Fibroblast of skin of right biceps (primary cell): Measurements from ENCODE around the gene BTN2A1.
"Not testable (repeated sequence)": the region's sequence is repeated elsewhere in the genome, so short reads cannot be mapped to it uniquely, and the experiment has no call there.

Experiments used
- DNase-seq: peaks from one replicate; pipeline ENCODE4 v3.0.0-alpha.2; 2013

Gene BTN2A1

DNA sequence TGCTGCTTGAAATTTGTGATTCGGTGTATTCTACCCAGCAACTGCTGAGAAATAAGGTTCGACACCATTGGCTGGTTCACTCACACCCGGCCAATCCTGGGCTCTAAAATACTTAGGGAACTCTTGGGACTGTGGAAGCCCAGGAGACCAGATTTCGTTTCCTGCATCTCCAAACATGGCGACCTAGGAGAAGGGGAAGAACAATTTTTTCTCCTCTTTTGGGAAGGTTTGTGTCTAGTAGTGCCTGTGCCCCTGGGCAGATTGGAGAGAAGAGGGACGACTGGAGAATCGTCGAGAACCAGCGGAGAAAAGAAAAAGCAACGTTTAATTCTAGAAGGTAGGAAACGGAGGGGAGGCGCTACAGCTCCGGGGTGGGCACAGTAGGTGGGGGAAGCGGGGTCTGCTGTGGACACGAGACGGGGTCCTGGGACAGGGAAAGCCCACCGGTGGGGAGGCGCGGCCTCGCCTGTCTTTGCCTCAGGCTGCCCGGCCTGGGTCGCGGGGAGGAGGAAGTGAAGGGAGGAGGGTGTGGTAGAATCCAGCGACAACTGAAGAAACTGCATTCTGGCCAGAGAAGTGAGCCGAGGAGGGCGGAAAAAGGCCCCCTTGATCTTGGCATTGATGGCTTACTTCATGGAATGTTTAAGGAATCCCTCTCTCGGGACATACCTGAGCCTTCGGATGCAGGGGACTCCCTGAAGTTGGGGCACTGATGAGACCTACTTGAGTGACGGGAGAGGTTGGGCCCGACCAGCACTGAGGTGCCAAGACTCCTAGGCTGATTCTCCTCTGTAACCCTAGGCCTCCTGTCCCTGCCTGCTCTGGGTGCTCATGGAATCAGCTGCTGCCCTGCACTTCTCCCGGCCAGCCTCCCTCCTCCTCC lies at the start of gene BTN2A1:
Gene BTN2A1, plus strand, starts transcription at position 150 of the 883 bp plus-strand sequence. Its CDS starts 682 bp downstream, at position 832.
- peak; percentile 93 for DNase-seq

DNA sequence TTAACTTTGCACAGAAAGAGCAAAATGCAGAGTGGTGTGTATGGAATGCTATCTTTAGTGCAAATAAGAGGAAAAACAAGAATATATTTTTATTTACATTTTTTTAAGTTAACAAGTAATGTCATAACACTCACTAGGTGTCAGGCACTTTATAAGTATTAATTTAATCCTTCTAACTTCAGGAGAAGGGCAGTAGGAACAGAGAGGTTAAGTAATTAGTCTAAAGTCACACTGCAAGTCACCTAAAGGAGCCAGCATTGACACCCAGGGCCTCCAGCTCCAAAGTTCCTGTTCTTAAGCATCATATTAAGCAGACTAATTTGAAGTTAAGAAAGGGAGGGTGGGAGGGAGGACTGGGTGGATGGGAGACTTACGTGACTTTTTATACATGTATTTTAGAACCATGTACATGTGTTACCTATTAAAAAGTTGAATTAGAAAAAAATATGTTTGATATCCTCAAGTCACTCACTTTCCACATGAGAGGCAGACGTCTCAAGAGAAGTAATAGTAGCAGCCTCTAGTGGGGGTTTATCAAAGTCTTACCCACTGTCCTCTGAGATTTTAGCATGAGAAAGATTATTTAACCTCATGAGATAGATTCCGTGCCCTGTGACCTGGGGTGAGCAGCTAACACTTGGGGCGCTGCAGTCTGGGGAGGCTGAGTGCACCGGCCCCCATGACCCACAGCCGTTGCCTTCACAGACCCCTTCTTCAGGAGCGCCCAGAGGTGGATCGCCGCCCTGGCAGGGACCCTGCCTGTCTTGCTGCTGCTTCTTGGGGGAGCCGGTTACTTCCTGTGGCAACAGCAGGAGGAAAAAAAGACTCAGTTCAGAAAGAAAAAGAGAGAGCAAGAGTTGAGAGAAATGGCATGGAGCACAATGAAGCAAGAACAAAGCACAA lies 48.7 kb upstream of the BTN2A1 start:
- no peak for DNase-seq

DNA sequence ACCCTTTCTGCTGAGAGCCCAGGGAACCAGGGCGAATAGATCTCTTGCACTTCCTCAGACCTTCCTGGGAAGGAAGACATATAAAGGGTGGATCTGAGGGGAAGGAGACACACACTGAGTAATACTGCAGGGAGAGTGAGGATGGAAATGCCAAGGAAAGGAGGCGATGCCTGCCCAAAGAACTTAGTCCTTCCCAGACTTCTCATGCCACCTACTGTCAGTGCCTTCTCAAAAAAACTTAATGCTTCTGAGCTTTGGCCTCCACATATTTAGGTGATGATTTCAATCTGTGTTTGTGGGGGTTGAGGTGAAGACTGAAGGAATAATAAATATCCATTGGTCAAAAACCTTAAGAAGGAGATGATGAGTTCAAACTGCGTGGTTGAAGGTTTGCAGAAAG lies 46.0 kb upstream of the BTN2A1 start:
- DNase-seq: peak; percentile 28

DNA sequence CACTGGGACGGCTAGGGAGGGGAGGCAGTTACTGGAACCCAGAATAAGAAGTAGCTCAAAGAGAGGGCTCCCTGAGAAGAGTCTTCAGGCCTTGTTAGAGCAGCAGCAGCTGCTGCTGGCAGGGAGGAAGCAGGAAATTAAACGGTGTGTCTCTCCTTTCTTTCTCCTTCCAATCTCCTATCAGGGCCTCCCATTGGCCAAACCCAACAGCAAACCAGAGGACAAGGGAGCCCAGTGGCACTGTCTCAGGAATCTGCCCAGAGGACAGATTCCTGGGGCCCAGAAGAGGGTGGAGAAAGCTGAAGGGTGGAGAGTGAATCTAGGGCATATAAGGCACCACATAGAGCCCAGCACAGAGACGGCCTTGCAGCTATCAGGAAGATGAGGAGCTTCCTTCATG lies 45.5 kb upstream of the BTN2A1 start:
- no peak for DNase-seq

DNA sequence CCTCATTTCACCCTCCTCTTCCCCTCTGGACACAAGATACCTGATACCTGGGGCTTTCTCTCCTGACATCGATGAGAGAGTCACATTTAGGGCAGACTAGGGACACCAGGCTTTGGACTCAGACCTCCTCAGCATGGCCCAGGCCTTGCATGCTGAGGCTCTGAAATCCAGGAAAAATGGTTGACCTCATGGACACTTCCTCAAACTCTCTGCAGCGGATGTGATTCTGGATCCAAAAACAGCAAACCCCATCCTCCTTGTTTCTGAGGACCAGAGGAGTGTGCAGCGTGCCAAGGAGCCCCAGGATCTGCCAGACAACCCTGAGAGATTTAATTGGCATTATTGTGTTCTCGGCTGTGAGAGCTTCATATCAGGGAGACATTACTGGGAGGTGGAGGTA lies 44.8 kb upstream of the BTN2A1 start:
- no peak for DNase-seq

DNA sequence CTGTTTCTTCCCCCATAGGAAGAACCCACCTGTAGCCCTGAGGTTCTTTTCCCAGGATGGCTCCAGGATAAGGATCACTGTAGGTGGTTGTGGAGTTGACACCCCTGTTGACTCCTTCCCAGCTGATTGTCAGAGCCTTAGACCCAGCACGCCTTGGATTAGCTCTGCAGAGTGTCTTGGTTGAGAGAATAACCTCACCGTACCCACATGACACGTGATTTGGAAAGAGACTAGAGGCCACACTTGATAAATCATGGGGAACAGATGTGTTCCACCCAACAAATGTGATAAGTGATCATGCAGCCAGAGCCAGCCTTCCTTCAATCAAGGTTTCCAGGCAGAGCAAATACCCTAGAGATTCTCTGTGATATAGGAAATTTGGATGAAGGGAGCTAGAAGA lies 43.5 kb upstream of the BTN2A1 start:
- no peak for DNase-seq

DNA sequence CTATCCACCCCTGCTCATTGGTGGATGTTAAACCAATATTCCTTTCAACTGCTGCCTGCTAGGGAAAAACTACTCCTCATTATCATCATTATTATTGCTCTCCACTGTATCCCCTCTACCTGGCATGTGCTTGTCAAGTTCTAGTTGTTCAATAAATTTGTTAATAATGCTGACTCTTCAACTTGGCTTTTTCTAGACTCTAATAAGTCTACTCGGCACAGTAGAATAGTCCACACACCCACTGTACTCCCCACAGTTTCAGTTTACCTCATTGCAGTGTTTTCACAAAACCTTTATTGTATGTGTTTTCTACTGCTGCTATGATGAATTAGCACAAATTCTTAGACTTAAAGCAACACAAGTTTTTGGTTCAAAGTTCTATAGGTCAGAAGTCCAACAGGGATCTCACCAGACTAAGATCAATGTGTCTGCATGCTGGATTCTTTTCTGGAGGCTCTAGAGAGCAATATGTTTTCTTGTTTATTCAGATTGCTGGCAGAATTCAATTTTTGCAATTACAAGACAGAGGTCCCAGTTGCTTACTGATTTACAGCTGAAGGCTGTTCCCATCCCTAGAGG lies 42.6 kb upstream of the BTN2A1 start:
- DNase-seq: no peak

DNA sequence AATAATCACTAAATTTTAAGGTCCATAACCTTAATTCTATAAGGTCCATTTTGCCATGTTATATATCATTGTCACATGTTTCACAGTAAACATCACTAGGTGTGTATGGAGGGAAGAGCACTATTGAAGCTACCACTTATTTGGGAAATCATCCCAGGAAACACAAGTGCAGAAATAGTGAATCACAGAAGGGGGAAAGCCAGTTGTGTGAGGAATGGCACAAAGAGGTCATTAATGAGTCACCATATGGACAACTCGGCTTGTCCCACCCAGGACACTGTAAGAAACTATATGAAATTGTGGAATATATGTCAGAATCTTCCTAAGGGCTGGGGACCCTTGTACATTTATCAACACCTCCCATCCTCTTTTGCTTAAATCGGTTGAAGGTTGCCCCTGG lies 42.0 kb upstream of the BTN2A1 start:
- DNase-seq: no peak

DNA sequence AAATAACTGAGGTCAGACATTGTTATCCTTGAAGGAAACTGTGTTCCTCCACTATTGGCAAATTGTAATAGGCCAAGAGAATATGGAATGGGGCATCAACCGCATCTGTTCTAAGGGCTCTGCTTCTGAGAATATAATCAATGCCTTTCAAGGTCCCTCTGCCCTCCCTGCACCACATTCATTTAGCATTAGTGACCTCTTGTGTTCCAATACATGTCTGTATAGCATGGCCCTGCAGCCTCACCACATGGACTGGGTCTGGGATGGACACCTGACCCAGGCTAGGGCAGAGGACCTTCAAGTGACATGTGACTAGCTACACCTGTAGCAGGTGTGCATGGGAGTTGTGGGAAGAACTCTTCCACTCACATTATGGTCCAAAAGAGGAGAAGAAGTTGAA lies 41.5 kb upstream of the BTN2A1 start:
- DNase-seq: no peak

DNA sequence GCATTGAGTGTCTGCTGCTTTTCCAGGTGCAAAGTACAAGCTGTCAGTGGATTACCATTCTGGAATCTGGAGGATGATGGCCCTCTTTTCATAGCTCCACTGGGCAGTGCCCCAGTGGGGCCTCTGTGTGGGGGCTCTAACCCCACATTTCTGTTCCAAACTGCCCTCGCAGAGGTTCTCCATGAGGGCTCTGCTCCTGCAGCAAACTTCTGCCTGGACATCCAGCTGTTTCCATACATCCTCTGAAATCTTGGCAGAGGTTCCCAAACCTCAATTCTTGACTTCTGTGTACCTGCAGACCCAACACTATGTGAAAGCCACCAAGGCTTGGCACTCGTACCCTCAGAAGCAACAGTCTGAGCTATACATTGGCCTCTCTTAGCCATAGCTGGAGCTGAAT lies 39.7 kb upstream of the BTN2A1 start:
- not testable (repeated sequence) for DNase-seq

DNA sequence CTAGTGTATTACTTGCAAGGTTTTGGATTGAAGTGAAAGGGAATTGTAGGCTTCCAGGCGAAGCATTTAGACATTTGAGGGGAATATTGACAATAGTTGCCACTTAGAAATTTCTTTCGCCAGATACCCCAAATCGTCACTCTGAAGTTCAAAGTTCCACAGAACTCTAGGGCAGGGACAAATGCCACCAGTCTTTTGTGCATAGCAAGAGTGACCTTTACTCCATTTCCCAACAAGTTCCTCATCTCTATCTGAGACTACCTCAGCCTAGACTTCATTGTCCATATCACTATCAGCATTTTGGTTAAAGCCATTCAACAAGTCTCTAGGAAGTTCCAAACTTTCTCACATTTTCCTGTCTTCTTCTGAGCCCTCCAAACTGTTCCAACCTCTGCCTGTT lies 39.0 kb upstream of the BTN2A1 start:
- DNase-seq: not testable (repeated sequence)

DNA sequence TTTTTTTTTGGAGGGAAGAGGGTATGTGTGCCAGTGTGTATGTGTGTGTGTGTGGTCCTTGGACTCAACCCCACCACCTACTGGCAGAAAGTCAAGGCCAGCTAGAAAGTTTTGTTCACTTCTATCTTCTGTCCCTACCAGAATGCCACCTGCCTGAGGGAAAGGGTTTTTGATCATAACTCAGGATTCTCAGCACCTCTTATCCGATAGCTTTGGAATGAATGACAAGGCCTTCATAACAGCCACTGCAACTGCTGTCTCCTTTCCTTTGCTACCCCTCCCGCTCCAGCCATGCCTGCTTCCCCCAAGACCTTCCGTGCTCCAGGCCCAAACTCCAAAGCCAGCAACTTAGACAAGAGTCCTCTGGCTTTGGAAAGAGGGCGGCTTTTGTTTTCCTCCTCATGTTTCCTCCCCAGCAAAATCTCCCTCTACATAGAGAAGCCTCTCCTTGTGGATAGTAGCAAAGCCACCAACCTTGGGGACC lies 37.0 kb upstream of the BTN2A1 start:
- peak; percentile 66 for DNase-seq

DNA sequence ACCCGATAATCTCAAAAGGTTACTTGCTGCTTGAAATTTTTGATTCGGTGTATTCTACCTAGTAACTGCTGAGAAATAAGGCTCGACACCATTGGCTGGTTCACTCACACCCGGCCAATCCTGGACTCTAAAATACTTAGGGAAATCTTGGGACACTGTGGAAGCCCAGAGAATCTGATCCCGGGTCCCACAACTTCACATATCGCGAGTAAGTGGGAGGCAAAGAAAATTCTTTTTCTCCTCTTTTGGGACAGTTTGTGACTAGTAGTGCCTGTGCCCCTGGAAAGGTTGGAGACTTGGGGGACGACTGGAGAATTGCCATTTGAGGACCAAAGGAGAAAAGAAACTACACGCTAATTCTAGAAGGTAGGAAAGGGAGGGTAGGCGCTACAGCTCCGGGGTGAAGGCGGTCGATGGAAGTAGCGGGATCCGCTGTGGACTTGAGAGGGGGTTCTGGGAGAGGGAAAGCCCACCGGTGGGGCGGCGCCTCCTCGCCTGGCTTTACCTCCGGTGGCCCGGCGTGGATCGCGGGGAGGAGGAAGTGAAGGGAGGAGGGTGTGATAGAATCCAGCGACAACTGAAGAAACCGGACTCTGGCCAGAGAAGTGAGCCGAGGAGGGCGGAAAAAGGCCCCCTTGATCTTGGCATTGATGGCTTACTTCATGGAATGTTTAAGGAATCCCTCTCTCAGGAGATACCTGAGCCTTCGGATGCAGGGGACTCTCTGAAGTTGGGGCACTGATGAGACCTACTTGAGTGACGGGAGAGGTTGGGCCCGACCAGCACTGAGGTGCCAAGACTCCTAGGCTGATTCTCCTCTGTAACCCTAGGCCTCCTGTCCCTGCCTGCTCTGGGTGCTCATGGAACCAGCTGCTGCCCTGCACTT lies 36.3 kb upstream of the BTN2A1 start:
- DNase-seq: peak; percentile 93

DNA sequence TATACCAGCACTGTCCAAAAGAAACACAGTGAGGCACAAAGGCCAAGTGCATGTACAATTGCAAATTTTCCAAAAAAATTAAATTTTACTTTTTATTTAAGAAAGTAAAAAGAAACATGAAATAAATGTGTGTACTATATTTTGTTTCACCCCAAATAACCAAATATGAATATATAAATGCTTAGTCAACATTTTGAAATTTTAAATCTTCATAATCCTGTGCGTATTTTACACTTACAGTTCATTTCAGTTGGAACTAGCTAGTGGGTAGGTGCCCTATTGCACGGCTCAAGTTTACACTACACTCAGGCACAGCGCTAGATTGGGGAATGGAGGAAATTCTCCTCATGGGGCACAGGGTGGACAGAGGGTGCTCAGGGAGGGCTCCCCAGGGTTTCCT lies 35.4 kb upstream of the BTN2A1 start:
- DNase-seq: no peak

DNA sequence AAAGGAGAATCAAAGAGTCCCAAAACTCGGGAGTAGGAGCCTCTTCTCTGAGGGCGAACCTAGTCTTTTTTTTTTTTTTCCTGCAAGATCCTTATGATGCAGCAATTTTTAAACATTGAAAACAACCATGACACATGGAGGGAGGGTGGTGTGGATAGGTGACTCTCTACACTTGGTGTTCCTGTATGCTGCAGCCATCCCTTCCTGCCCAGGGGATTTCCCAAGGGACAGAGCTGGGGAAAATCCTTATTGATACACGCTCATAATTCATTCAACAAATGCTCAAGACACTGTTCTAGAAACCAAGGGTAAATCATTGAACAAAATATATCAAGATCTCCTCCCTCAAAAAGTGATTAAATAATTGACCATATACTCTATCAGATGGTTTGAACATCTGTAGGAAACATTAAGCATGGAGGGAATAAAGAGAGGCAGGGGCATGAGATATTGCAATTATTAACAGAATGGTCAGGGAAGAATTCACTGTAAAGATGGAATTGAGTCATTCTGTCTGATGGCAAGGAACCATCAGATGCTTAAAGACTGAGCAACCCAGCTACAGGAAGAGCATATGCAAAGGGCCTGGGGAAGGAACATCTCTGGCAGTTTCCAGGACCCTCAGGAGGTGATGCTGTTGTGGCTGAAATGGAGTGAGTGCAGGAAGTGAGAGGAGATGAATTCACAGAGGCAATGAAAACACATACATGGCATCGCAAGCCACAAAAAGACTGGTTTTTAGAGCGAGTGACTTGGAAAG lies 30.9 kb upstream of the BTN2A1 start:
- DNase-seq: no peak

DNA sequence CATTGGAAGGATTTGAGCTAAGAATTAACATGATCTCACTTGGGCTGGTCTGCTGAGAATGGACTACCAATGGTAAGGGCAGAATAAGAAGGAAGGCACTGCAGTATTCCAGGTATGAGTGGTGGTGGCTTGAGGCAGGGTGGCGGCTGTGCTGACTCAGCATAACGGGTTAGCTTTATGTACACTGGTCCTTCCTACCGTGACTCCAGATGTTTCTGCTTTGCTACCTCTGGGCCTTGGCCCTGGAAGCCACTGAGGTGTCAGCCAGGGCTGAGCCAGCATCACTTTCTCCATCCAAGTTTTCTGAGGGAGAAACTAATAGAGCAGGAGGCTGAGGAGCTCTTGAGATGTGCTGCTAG lies 30.3 kb upstream of the BTN2A1 start:
- DNase-seq: no peak

DNA sequence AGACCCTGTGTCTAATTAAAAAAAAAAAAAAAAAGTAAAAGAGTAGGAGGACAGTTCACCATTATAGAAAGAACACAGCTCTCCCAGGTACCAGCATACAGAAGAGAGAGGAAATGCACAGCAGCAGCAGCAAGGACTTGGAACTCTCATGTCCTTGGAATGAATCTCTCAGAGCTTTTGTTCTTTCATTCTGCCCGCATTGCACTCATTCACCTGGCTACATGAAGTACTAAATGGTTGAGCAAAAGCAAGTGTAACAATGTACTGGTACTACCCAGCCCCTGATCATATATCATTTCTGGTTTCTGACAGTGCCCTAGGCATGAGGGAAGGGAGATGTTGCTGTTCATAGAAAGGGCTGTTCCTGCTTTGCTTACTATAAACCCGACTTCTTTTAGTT lies 29.5 kb upstream of the BTN2A1 start:
- no peak for DNase-seq

DNA sequence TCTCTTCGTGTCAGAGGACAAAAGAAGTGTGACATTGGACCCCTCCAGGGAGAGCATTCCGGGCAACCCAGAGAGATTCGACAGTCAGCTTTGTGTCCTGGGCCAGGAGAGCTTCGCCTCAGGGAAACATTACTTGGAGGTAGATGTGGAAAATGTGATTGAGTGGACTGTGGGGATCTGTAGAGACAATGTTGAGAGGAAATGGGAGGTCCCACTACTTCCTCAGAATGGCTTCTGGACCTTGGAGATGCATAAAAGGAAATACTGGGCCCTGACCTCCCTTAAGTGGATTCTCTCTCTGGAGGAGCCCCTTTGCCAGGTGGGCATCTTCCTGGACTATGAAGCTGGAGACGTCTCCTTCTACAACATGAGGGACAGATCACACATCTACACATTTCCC lies 27.0 kb upstream of the BTN2A1 start:
- no peak for DNase-seq

DNA sequence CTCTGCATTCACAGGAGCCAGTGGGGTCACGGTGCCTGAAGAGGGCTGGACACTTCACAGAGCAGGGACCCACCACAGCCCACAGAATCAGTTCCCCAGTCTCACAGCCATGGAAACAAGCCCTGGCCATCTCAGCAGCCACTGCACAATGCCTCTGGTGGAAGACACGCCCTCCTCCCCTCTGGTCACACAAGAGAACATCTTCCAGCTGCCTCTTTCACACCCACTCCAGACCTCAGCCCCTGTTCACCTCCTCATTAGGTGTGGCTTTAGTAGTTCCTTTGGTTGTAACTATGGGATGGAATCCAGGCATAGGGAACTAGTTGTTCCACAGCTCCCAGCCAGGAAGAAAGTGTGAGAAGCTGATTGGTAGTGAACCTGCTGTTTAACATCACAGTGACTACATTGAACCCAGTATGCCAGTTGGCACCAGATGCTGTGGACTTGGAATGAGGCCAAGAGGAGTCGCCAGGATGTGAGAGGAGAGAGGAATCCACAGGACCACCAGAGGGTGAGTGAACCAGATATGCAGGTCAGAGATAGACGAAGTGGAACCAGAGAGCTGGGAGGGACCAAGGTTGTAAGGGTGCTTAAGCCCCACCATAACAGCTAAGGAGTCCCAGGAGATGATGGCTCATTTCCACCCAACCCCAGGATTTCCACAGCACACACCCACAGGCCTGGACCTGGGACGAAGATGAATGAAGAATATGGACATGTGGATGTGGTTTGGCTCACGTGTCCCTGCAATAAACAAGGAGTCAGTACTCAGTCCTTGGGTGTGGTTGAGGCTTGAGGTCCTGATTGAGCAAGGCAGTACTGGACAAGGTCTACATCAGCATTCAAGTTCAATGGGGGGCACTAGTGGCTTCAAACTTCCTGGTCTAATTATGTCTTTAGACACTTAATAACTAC lies 26.2 kb upstream of the BTN2A1 start:
- DNase-seq: no peak

DNA sequence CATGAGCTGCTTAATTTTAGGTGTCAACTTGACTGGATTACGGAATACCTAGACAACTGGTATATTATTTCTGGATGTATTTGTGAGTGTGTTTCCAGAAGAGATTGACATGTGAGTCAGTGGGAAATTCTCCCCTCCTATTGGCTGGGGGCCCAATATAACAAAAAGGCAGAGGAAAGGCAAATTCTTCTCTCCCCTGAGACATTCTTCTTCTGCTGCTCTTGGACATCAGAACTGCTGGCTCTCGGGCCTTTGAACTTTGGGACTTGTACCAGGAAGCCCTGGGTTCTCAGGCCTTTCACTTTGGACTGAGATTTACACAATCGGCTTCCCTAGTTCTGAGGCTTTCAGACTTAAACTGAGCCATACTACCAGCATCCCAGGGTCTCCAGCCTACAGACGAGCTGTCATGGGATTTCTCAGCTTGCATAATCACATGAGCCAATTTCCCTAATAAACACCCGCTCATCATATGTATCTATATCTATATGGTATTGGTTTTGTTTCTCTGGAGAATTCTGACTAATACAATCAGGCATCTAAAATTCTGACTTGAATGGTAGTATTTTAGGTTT lies 25.0 kb upstream of the BTN2A1 start:
- peak; percentile 70 for DNase-seq
